Stimulated activated naive CD8-positive, alpha-beta T cell treated with anti-CD3 and anti-CD28 coated beads, Interleukin-15, Interleukin-2, amounts not matched to agents 100 ng/mL and 50 ng/mL, for 24 hours (primary cell): ENCODE data around the gene COL6A2.
"Not testable (repeated sequence)": the region's sequence is repeated elsewhere in the genome, so short reads cannot be mapped to it uniquely, and the experiment has no call there.

Experiments used
- H3K27ac Mint-ChIP-seq: one replicate; pipeline ENCODE4 v1.8.0; 2021; ENCODE audit warnings: mild to moderate bottlenecking, mixed read lengths
- H3K27me3 Mint-ChIP-seq: one replicate; pipeline ENCODE4 v1.8.0; 2021; ENCODE audit warnings: mixed read lengths
- H3K36me3 Mint-ChIP-seq: one replicate; pipeline ENCODE4 v1.8.0; 2021; ENCODE audit warnings: low read depth, mixed read lengths
- H3K4me1 Mint-ChIP-seq: one replicate; pipeline ENCODE4 v1.8.0; 2021; ENCODE audit warnings: low read depth, mixed read lengths
- H3K4me3 Mint-ChIP-seq: one replicate; pipeline ENCODE4 v1.8.0; 2021; ENCODE audit warnings: mild to moderate bottlenecking, mixed read lengths
- H3K9me3 Mint-ChIP-seq: one replicate; pipeline ENCODE4 v1.8.0; 2021; ENCODE audit warnings: mixed read lengths

The COL6A2 gene

DNA sequence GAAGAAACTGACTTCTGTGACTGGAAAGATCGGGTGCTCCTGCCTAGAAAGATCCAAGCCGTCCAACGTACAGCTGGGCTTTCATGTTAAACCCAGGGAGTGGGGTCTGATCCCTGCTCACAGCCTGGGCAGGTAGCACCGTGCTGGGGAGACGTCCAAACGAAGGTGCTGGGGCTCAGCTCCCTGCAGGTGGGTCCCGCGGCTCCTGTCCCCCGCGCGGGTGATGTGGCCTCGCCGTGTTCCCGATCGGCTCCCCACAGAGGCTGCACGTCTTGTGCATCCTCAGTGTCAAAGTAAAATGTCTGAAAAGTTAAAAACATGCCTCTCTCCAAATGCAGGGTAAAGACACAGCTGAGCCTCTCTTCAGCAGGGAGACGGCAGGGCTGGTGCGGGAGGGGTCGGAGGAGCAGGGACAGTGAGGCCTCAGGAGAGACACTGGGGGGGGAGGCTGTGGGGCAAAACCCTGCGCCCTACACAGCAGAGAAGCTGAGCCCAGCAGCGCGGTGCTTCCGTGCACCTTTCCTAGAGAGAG, 40.1 kb upstream of the COL6A2 start:
- H3K36me3 Mint-ChIP-seq, result peaks cover 3% of the 10 kb centered on the region
- peak overlapping the region; percentile 97 for H3K27ac Mint-ChIP-seq
- peaks cover 8% of the 10 kb centered on the region for H3K9me3 Mint-ChIP-seq
- H3K4me3 Mint-ChIP-seq, result peak overlapping the region; percentile 72
- peaks cover 23% of the 10 kb centered on the region for H3K27me3 Mint-ChIP-seq
- H3K4me1 Mint-ChIP-seq, result peaks cover 83% of the 10 kb centered on the region

DNA sequence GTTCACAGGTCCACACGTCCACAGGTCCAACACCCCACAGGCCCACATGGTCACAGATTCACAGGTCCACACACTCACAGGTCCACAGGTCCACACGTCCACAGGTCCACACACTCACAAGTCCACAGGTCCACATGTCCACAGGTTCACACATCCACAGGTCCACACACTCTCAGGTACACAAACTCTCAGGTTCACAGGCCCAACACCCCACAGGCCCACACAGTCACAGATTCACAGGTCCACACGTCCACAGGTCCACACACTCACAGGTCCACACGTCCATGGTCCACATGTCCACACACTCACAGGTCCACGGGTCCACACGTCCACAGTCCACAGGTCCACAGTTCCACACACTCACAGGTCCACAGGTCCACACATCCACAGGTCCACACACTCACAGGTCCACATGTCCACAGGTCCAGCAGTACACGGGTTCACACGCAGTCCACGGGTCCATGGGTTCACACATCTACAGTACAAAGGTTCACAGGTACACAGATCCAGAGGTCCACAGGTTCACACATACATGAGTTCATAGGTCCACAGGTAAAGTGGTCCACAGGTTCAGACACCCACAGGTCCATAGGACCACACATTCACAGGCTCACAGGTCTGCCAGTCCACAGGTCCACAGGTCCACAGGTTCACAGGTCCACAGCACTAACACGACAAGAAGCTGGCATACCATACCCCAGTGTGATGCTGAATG, 39.3 kb upstream of the COL6A2 start:
- H3K4me3 Mint-ChIP-seq, result peak overlapping the region; percentile 57
- H3K27me3 Mint-ChIP-seq, result peaks cover 23% of the 10 kb centered on the region
- H3K27ac Mint-ChIP-seq, result peak overlapping the region; percentile 97
- H3K9me3 Mint-ChIP-seq, result peaks cover 8% of the 10 kb centered on the region
- H3K4me1 Mint-ChIP-seq, result peaks cover 76% of the 10 kb centered on the region
- peaks cover 3% of the 10 kb centered on the region for H3K36me3 Mint-ChIP-seq

DNA sequence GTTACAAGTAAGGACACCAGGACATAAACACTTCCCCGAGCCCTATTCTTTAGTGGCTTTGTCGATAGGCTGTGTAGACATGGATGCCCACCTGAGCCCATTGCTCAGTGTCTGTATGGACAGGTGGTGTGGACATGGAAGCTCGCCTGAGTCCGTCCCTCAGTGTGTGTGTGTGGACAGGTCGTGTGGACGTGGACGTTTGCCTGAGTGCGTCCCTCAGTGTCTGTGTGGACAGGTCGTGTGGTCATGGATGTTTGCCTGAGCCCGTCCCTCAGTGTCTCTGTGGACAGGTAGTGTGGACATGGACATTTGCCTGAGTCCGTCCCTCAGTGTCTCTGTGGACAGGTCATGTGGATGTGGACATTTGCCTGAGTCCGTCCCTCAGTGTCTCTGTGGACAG, 38.7 kb upstream of the COL6A2 start:
- Mint-ChIP-seq H3K27me3 (peaks cover 24% of the 10 kb centered on the region), H3K4me1 (peaks cover 72% of the 10 kb centered on the region), H3K9me3 (peaks cover 8% of the 10 kb centered on the region), H3K36me3 (peaks cover 3% of the 10 kb centered on the region), H3K4me3 (no peak overlapping the region), H3K27ac (peak overlapping the region; percentile 45)

GRCh38 chr21:46059711-46060455, 38.0 kb upstream of the COL6A2 start:
- not testable (repeated sequence) for H3K4me3 Mint-ChIP-seq, H3K9me3 Mint-ChIP-seq, H3K36me3 Mint-ChIP-seq
- Mint-ChIP-seq H3K4me1 (peaks cover 74% of the 10 kb centered on the region), H3K27ac (peak overlapping the region; percentile 84), H3K27me3 (peaks cover 27% of the 10 kb centered on the region)

DNA sequence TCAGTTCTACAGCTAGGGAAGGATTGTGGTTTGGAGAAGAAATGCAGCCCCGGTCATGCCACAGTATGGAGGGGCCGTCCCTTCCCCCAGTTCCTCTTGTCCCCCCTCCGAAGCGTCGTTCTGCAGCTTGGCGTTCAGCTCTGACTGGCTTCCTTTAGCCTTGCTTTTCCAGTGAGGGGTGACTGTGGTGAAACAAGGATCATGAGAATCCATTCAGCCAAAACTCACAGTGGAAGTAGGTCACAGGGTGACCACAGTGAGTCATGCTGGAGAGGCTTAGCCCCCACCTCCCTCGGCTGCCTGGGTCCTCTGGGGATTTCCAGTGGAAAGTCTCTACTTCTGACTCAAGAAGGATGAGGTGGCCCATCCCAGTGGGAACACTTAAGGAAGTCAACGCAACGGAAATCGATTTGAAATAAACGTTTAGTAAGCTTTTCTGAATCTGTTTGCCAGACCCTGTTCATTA, 37.3 kb upstream of the COL6A2 start:
- Mint-ChIP-seq H3K4me3 (peak overlapping the region; percentile 43), H3K9me3 (peaks cover 8% of the 10 kb centered on the region), H3K36me3 (peaks cover 3% of the 10 kb centered on the region), H3K27ac (peak overlapping the region; percentile 84), H3K4me1 (peaks cover 81% of the 10 kb centered on the region), H3K27me3 (peaks cover 32% of the 10 kb centered on the region)

DNA sequence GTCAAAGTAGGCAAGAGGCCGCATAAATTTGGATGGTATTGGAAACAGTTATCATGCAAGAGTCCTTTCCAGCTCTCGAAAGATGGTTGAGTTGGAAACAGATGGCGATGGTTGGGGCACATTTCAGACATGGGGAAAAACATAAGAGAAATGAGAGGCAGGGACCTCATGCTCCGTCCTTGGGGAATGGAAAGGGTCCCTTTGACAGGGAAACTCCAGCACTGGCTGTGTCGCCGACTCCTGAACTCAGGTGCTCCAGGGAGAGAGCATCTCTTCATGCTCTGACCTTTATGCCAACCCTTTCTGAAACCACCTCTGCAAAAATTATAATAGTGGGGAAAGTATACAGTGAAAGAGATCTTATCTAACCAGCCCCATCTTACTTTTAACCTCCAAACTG, 36.8 kb upstream of the COL6A2 start:
- peaks cover 35% of the 10 kb centered on the region for H3K27me3 Mint-ChIP-seq
- peaks cover 83% of the 10 kb centered on the region for H3K4me1 Mint-ChIP-seq
- H3K36me3 Mint-ChIP-seq, result peaks cover 3% of the 10 kb centered on the region
- peak overlapping the region; percentile 43 for H3K4me3 Mint-ChIP-seq
- peaks cover 8% of the 10 kb centered on the region for H3K9me3 Mint-ChIP-seq
- peak overlapping the region; percentile 84 for H3K27ac Mint-ChIP-seq

GRCh38 chr21:46061518-46061917, 36.4 kb upstream of the COL6A2 start:
- Mint-ChIP-seq H3K27ac (no peak overlapping the region), H3K4me3 (no peak overlapping the region), H3K36me3 (peaks cover 3% of the 10 kb centered on the region), H3K27me3 (peaks cover 34% of the 10 kb centered on the region), H3K9me3 (peaks cover 8% of the 10 kb centered on the region), H3K4me1 (peaks cover 83% of the 10 kb centered on the region)

- Mint-ChIP-seq H3K27ac (no peak overlapping the region), H3K4me1 (peaks cover 79% of the 10 kb centered on the region), H3K9me3 (peaks cover 8% of the 10 kb centered on the region), H3K4me3 (no peak overlapping the region), H3K36me3 (peaks cover 3% of the 10 kb centered on the region), H3K27me3 (peaks cover 34% of the 10 kb centered on the region)
These were observed 36.0 kb upstream of the COL6A2 start for GRCh38 chr21:46061950-46062349.

DNA sequence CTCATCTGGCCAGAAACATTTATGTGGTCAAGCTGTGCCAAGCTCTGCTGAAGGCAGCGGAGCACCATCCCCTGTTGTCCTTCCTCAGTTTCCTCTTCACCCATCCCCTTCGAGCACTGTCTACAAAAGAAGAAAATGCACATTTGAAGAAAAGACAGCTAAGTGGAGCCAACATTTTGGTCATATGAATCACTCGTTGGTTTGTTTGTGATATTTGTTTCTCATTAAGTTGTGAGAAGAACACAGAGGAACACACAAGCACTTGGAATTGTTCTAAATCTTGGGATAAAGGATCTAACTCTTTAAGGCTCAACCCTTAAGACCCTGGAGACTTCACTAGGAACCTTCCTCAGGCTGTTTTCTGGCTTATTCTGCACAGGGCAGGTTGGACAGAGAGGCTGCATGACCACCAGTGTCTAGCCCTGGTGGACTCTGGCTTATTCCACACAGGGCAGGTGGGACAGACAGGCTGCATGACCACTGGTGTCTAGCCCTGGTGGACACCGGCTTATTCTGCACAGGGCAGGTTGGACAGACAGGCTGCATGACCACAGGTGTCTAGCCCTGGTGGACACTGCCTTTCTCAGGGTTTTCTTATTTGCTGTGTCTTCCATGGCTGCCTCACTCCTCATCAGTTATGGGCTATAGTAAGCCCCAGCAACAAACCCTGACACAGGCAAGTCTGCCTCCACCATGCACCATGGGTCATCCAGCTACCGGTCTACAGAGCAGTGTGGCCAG, 35.3 kb upstream of the COL6A2 start:
- H3K9me3 Mint-ChIP-seq, result peaks cover 8% of the 10 kb centered on the region
- peaks cover 72% of the 10 kb centered on the region for H3K4me1 Mint-ChIP-seq
- peaks cover 31% of the 10 kb centered on the region for H3K27me3 Mint-ChIP-seq
- H3K27ac Mint-ChIP-seq, result peak overlapping the region; percentile 37
- no peak overlapping the region for H3K4me3 Mint-ChIP-seq
- no peaks in the 10 kb centered on the region for H3K36me3 Mint-ChIP-seq

- Mint-ChIP-seq H3K9me3 (peaks cover 8% of the 10 kb centered on the region), H3K4me1 (peaks cover 66% of the 10 kb centered on the region), H3K27ac (no peak overlapping the region), H3K27me3 (peaks cover 31% of the 10 kb centered on the region), H3K4me3 (no peak overlapping the region), H3K36me3 (no peaks in the 10 kb centered on the region)
These were observed 34.7 kb upstream of the COL6A2 start for GRCh38 chr21:46063227-46063626.

DNA sequence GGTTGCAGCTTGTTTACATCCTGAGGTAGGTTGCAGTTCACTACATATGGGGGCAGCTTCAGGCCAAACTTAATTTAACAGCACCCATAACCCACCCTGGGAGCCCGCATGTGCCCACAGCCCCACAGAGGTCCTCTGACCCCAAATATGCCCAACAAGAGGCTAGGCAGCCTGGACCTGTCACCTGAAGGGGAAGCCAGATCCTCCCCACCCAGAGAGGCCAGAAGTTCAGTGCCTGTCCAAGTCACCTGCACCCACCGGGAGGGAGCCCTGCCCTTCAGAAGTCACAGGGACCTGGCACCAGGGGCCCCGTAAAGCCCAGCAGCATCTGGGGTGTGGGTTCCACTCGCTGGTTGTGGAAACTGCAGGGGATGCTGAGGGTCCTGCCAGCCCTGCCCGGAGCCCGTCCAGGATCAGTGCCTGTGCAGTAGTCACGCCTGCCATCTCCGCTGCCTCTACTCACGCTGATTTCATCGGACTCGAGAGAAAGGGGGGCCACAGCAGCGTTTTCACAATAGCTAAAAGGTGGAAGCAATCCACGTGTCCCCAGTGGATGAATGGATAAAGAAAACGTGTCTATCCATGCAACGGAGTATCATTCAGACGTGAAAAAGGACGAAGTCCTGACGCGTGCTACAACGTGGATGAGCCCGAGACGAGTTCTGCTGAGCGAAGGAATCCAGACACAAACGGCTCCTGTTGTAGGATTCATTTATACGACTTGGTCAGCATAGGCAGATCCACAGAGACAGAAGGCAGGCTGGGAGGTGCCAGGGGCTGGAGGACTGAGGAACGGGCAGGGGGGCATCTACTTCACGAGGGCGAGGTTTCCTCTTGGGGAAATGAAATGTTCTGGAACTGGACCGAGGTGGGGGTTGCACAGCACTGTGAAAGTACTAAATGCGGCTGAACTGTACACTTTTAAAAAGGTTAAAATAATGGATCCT, 33.9 kb upstream of the COL6A2 start:
- Mint-ChIP-seq H3K4me3 (no peak overlapping the region), H3K9me3 (peaks cover 8% of the 10 kb centered on the region), H3K27ac (no peak overlapping the region), H3K27me3 (peaks cover 27% of the 10 kb centered on the region), H3K36me3 (no peaks in the 10 kb centered on the region), H3K4me1 (peaks cover 59% of the 10 kb centered on the region)

GRCh38 chr21:46064870-46065214, 33.1 kb upstream of the COL6A2 start:
- Mint-ChIP-seq H3K4me1 (peaks cover 51% of the 10 kb centered on the region), H3K27me3 (peaks cover 23% of the 10 kb centered on the region), H3K27ac (no peak overlapping the region), H3K36me3 (no peaks in the 10 kb centered on the region), H3K9me3 (peaks cover 4% of the 10 kb centered on the region), H3K4me3 (no peak overlapping the region)

GRCh38 chr21:46065215-46065913, 32.5 kb upstream of the COL6A2 start:
- Mint-ChIP-seq H3K9me3 (peaks cover 4% of the 10 kb centered on the region), H3K27ac (peak overlapping the region; percentile 80), H3K4me3 (peak overlapping the region; percentile 37), H3K27me3 (peaks cover 23% of the 10 kb centered on the region), H3K36me3 (no peaks in the 10 kb centered on the region), H3K4me1 (peaks cover 46% of the 10 kb centered on the region)
